MCF 10A (cell line): ENCODE data around the gene MARVELD2. TPM values are rescaled to one million over a fixed set of nuclear protein-coding genes. Genes with fewer than 3 reads are reported as not detected.
"Not testable (repeated sequence)": the region's sequence is repeated elsewhere in the genome, so short reads cannot be mapped to it uniquely, and the experiment has no call there.

Experiments
- BruUV-seq: library from RNA; stranded (reverse); fragments of 400-500 nt; replicated peaks from 2 replicates; lab custom pipeline; 2021; lab: Mats Ljungman, UMichigan
- CTCF ChIA-PET: fragments of 300-600 bp; sonication (Branson Sonifier 250); formaldehyde crosslinking; extraction: SDS; loops from one replicate; lab custom pipeline; 2021; ENCODE audit warnings: antibody characterized with exemption, inconsistent platforms; lab: Yijun Ruan, JAX
- POLR2A ChIA-PET: fragments of 300-600, 350-650 bp; sonication (Branson Sonifier 250); formaldehyde crosslinking; extraction: SDS; loops from one replicate; lab custom pipeline; 2020; ENCODE audit warnings: antibody characterized with exemption, inconsistent platforms; lab: Yijun Ruan, JAX
- DNase-seq: peaks from one replicate; pipeline ENCODE4 v3.0.0-alpha.2; 2018; ENCODE audit not compliant: unreplicated experiment
- H3K27ac Mint-ChIP-seq: one replicate; pipeline ENCODE4 v1.8.0; 2022; ENCODE audit warnings: mild to moderate bottlenecking, low read depth, mixed read lengths; ENCODE audit not compliant: unreplicated experiment
- H3K27me3 Mint-ChIP-seq: one replicate; pipeline ENCODE4 v1.8.0; 2022; ENCODE audit warnings: mixed read lengths; ENCODE audit not compliant: insufficient read depth, unreplicated experiment
- H3K36me3 Mint-ChIP-seq: one replicate; pipeline ENCODE4 v1.8.0; 2022; ENCODE audit warnings: mild to moderate bottlenecking, moderate library complexity, mixed read lengths; ENCODE audit not compliant: insufficient read depth, unreplicated experiment
- H3K4me1 Mint-ChIP-seq: one replicate; pipeline ENCODE4 v1.8.0; 2022; ENCODE audit warnings: mixed read lengths; ENCODE audit not compliant: insufficient read depth, unreplicated experiment
- H3K4me3 Mint-ChIP-seq: one replicate; pipeline ENCODE4 v1.8.0; 2022; ENCODE audit warnings: mild to moderate bottlenecking, moderate library complexity, mixed read lengths; ENCODE audit not compliant: unreplicated experiment
- H3K9me3 Mint-ChIP-seq: one replicate; pipeline ENCODE4 v1.8.0; 2022; ENCODE audit warnings: mixed read lengths; ENCODE audit not compliant: unreplicated experiment
- intact Hi-C: fragments of 100-400 bp; cut with micrococcal nuclease; formaldehyde crosslinking; loops from 2 replicates; pipeline ENCODE4 v1.14.1; 2022
- total RNA-seq: library from RNA; stranded (reverse); gene quantifications from 2 replicates; pipeline ENCODE4 v1.2.3, GENCODE V29; 2022
- TF ChIP-seq, protein P1 (sequence below): fragments of 200-600 bp; IDR thresholded peaks from one replicate; pipeline ENCODE4 v1.8.0; 2022; ENCODE audit warnings: antibody characterized with exemption, mild to moderate bottlenecking; ENCODE audit not compliant: unreplicated experiment

The MARVELD2 gene
- total RNA-seq, 1 experiment from 2014 or later, result 19.4 TPM

DNA sequence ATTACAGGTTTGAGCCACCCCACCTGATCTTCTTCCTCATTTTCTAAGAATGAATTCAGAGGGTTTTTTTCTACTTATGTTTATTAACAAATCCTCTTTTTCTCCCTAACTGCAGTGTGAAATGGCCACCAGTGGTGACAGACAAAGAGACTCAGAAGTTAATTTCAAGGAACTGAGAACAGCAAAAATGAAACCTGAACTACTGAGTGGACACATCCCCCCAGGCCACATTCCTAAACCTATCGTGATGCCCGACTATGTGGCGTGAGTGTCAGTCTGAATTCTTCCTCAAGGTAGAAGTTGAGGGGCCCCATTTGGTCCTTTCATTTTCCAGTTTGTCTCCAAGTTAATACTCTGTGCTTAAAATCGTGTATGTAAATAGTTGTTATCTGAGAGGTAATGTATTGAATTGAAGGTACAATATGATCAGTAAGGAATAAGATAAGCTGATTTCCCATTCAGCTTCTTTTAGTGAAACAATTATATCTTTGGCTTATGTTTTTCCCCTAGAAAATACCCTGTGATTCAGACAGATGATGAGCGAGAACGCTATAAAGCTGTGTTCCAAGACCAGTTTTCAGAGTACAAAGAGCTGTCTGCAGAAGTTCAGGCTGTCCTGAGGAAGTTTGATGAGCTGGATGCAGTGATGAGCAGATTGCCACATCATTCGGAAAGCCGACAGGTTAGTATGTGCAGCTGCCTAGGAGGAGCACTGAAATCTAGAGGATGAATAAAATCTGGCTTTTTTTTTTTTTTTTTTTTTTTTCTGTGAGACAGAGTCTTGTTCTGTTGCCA lies 17.7 kb downstream of the MARVELD2 start:
- no peak overlapping the region for H3K4me3 Mint-ChIP-seq
- TF ChIP-seq, protein P1, sequence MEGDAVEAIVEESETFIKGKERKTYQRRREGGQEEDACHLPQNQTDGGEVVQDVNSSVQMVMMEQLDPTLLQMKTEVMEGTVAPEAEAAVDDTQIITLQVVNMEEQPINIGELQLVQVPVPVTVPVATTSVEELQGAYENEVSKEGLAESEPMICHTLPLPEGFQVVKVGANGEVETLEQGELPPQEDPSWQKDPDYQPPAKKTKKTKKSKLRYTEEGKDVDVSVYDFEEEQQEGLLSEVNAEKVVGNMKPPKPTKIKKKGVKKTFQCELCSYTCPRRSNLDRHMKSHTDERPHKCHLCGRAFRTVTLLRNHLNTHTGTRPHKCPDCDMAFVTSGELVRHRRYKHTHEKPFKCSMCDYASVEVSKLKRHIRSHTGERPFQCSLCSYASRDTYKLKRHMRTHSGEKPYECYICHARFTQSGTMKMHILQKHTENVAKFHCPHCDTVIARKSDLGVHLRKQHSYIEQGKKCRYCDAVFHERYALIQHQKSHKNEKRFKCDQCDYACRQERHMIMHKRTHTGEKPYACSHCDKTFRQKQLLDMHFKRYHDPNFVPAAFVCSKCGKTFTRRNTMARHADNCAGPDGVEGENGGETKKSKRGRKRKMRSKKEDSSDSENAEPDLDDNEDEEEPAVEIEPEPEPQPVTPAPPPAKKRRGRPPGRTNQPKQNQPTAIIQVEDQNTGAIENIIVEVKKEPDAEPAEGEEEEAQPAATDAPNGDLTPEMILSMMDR, result no peak
- no peaks in the 10 kb centered on the region for H3K9me3 Mint-ChIP-seq
- DNase-seq, result no peak
- H3K27me3 Mint-ChIP-seq, result no peaks in the 10 kb centered on the region
- peaks cover 48% of the 10 kb centered on the region for H3K36me3 Mint-ChIP-seq
- no peaks in the 10 kb centered on the region for H3K4me1 Mint-ChIP-seq
- ChIA-PET POLR2A (interaction anchor here (1.1 kb wide), 1 partner anchor 27 kb away, joined by 4 read pairs; no protein-coding TSS in a partner anchor), CTCF (interaction anchor here (0.6 to 0.9 kb wide), 3 partner anchors 12 to 322 kb away, joined by 3 to 6 read pairs (median 4); no protein-coding TSS in a partner anchor)
- BruUV-seq, result no TSS peak
- intact Hi-C loops, result no loop called here
- H3K27ac Mint-ChIP-seq, result no peak overlapping the region

DNA sequence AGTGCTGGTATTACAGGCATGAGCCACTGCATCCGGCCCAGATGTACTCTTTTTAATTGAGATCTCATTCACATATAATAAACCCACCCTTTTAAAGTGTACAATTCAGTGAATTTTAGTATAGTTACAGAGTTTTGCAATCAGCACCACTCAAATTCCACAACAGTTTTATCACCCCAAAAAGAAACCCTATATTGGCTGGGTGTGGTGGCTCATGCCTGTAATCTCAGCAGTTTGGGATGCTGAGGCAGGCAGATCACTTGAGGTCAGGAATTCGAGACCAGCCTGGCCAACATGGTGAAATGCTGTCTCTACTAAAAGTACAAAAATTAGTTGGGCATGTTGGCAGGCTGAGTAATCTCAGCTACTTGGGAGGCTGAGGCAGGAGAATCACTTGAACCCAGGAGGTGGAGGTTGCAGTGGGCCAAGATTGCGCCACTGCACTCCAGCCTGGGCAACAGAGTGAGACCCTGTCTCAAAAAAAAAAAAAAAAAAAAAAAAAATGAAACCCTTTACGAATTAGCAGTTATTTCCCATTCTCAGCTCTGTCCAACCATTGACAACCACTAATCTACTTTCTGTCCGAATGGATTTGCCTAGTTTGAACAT lies 20.5 kb downstream of the MARVELD2 start:
- H3K4me1 Mint-ChIP-seq, BruUV-seq, H3K27ac Mint-ChIP-seq, POLR2A ChIA-PET, H3K27me3 Mint-ChIP-seq, H3K9me3 Mint-ChIP-seq, H3K4me3 Mint-ChIP-seq, DNase-seq, intact Hi-C loops: not testable (repeated sequence)
- CTCF ChIA-PET, result interaction anchor here (0.7 to 0.8 kb wide), 3 partner anchors 11 to 423 kb away, joined by 3 to 4 read pairs (median 3); no protein-coding TSS in a partner anchor
- peaks cover 49% of the 10 kb centered on the region for H3K36me3 Mint-ChIP-seq

- H3K36me3 Mint-ChIP-seq, result peaks cover 21% of the 10 kb centered on the region
- no peak overlapping the region for H3K4me3 Mint-ChIP-seq
- DNase-seq, result no peak
- no peaks in the 10 kb centered on the region for H3K27me3 Mint-ChIP-seq
- no peaks in the 10 kb centered on the region for H3K4me1 Mint-ChIP-seq
- no TSS peak for BruUV-seq
- POLR2A ChIA-PET, result no interaction called here
- no peaks in the 10 kb centered on the region for H3K9me3 Mint-ChIP-seq
- CTCF ChIA-PET, result interaction anchor here (0.6 to 0.8 kb wide), 2 partner anchors 11 to 429 kb away, joined by 3 read pairs; no protein-coding TSS in a partner anchor
- H3K27ac Mint-ChIP-seq, result no peak overlapping the region
- intact Hi-C loops, result no loop called here
- TF ChIP-seq, protein P1, result no peak
These were observed 29.3 kb downstream of the MARVELD2 start for GRCh38 chr5:69444127-69444754.

DNA sequence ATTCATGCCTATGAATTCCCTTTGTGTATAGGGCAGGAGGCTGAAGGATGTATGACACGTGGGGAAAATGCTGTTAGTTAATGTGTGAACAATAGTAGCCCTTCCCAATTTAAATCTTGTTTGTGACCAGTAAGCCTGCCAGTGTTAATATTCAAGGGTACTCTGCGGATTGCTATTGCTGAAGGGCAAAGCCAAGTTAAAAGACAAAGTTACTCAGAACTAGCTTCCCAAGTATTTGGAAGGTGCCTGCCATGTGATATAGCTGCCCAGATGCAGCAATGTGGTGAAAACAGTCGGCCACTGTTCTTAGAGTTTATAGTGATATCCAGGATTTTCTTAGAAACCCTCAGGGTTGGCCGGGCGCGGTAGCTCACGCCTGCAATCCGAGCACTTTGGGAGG lies 34.6 kb downstream of the MARVELD2 start:
- no peaks in the 10 kb centered on the region for H3K36me3 Mint-ChIP-seq
- TF ChIP-seq, protein P1, result no peak
- H3K4me3 Mint-ChIP-seq, result no peak overlapping the region
- ChIA-PET CTCF (interaction anchor here (0.6 to 0.7 kb wide), 2 partner anchors 36 to 186 kb away, joined by 3 read pairs; no protein-coding TSS in a partner anchor), POLR2A (no interaction called here)
- no peaks in the 10 kb centered on the region for H3K9me3 Mint-ChIP-seq
- no peak for DNase-seq
- no peaks in the 10 kb centered on the region for H3K27me3 Mint-ChIP-seq
- BruUV-seq, result no TSS peak
- H3K4me1 Mint-ChIP-seq, result peaks cover 5% of the 10 kb centered on the region
- no peak overlapping the region for H3K27ac Mint-ChIP-seq
- intact Hi-C loops, result no loop called here
